Lung (tissue), 12 donors: ENCODE data around the gene CAMK1. TPM values are rescaled to one million over a fixed set of nuclear protein-coding genes. Genes with fewer than 3 reads are reported as not detected.

Source experiments
- ATAC-seq: fragments of 200-7000 bp; cut with Tn5 transposase; one replicate; pipeline ENCODE4 v1.9.1; 2020; ENCODE audit warnings: moderate number of reproducible peaks; ENCODE audit not compliant: insufficient read depth, low FRiP score
- DNase-seq, 3 donors: peaks; one replicate each; pipeline ENCODE4 v3.0.0-alpha.2; 2013 to 2017
- H3K27ac ChIP-seq, 2 donors: one replicate each; pipeline ENCODE4 v1.5.1; 2013; ENCODE audit warnings: mild to moderate bottlenecking in 2 of 2, moderate library complexity in 2 of 2, control low read depth in 1 of 2, inconsistent platforms in 1 of 2, low read depth in 1 of 2, low read length in 1 of 2
- H3K27me3 ChIP-seq, 3 donors: one replicate each; pipeline ENCODE4 v1.5.1; 2013; ENCODE audit warnings: low read length in 2 of 3; ENCODE audit not compliant: control insufficient read depth in 3 of 3, insufficient read depth in 3 of 3
- H3K36me3 ChIP-seq, 4 donors: one replicate each; pipeline ENCODE4 v1.5.1; 2013; ENCODE audit warnings: low read length in 4 of 4, mild to moderate bottlenecking in 1 of 4, moderate library complexity in 1 of 4; ENCODE audit not compliant: control insufficient read depth in 4 of 4, insufficient read depth in 4 of 4
- H3K4me1 ChIP-seq, 5 donors: one replicate each; pipeline ENCODE4 v1.5.1; 2013; ENCODE audit warnings: low read length in 5 of 5, mild to moderate bottlenecking in 2 of 5, moderate library complexity in 1 of 5; ENCODE audit not compliant: control insufficient read depth in 5 of 5, insufficient read depth in 5 of 5
- H3K4me3 ChIP-seq: one replicate; pipeline ENCODE4 v1.5.1; 2013; ENCODE audit warnings: mild to moderate bottlenecking, control low read depth, moderate library complexity
- H3K9ac ChIP-seq, 2 donors: one replicate each; pipeline ENCODE4 v1.5.1; 2013; ENCODE audit warnings: low read length in 2 of 2, control low read depth in 1 of 2; ENCODE audit not compliant: insufficient read depth in 1 of 2
- H3K9me3 ChIP-seq, 4 donors: one replicate each; pipeline ENCODE4 v1.5.1; 2013; ENCODE audit warnings: low read length in 3 of 4, mild to moderate bottlenecking in 1 of 4, moderate library complexity in 1 of 4; ENCODE audit not compliant: control insufficient read depth in 4 of 4, insufficient read depth in 3 of 4
- WGBS, 2 donors: extraction: QIAGEN DNeasy Blood & Tissue Kit; methylation state at CpG; one replicate each; pipeline ENCODE4 v1.1.7; 2013; 5-methylcytosine and 5-hydroxymethylcytosine counted together
- polyA plus RNA-seq, 2 donors: library from polyadenylated mRNA; stranded (reverse); fragments of 200-250 nt; gene quantifications; one replicate each; pipeline ENCODE4 v1.2.1, GENCODE V29; 2013
- total RNA-seq, 2 donors: library from RNA; depleted of rRNA in 1 of 2; stranded (reverse); fragments of >200 nt in 1 of 2; gene quantifications; one replicate each; pipeline ENCODE4 v1.2.1, GENCODE V29; 2014 to 2021
- TF ChIP-seq, protein P1 (sequence below): IDR thresholded peaks from 2 replicates; pipeline ENCODE4 v1.5.1; 2012; ENCODE audit warnings: mild to moderate bottlenecking; ENCODE audit errors: control extremely low read depth, extremely low read depth
- donor health status: control.
- donor health status: control.
- donor health status: Bipolar disorder and iron deficiency.
- donor health status: healthy.
- donor health status: DM: yes; HTN: yes; CAD: no.

Gene CAMK1
- total and polyA plus RNA-seq, 4 donors, result 21.7 to 43.9 (median 32.8) TPM

DNA sequence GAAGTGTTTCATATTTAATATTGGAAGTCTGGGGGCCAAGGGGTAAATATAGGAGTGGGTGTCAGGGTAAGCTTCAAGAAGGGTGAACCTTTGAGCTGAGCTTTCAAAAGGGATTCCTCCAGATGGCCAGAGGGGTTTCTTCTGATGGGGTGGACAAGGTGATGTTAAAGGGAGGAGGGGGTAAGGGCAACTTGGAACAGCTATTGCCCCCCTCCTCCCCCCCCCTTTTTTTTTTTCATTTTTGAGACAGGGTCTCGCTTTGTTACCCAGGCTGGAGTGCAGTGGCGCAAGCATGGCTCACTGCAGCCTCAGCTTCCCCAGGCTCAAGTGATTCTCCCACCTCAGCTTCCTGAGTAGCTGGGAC, 38.2 kb upstream of the CAMK1 start:
- H3K27me3 ChIP-seq, result no peaks in the 10 kb centered on the region
- peaks cover 0 to 16% (median 5%) of the 10 kb centered on the region in 5 donors for H3K4me1 ChIP-seq
- no peak for ATAC-seq
- H3K36me3 ChIP-seq, result peaks cover 19 to 38% (median 22%) of the 10 kb centered on the region in 4 donors
- H3K9me3 ChIP-seq, result no peaks in the 10 kb centered on the region
- no peak overlapping the region for H3K4me3 ChIP-seq
- no peak overlapping the region for H3K9ac ChIP-seq
- DNase-seq, result no peak
- H3K27ac ChIP-seq, result no peak overlapping the region
- 61 to 92% methylated on average over 2 of the region's 2 CpGs for WGBS, 2 donors
- TF ChIP-seq, protein P1, sequence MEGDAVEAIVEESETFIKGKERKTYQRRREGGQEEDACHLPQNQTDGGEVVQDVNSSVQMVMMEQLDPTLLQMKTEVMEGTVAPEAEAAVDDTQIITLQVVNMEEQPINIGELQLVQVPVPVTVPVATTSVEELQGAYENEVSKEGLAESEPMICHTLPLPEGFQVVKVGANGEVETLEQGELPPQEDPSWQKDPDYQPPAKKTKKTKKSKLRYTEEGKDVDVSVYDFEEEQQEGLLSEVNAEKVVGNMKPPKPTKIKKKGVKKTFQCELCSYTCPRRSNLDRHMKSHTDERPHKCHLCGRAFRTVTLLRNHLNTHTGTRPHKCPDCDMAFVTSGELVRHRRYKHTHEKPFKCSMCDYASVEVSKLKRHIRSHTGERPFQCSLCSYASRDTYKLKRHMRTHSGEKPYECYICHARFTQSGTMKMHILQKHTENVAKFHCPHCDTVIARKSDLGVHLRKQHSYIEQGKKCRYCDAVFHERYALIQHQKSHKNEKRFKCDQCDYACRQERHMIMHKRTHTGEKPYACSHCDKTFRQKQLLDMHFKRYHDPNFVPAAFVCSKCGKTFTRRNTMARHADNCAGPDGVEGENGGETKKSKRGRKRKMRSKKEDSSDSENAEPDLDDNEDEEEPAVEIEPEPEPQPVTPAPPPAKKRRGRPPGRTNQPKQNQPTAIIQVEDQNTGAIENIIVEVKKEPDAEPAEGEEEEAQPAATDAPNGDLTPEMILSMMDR, result no peak

DNA sequence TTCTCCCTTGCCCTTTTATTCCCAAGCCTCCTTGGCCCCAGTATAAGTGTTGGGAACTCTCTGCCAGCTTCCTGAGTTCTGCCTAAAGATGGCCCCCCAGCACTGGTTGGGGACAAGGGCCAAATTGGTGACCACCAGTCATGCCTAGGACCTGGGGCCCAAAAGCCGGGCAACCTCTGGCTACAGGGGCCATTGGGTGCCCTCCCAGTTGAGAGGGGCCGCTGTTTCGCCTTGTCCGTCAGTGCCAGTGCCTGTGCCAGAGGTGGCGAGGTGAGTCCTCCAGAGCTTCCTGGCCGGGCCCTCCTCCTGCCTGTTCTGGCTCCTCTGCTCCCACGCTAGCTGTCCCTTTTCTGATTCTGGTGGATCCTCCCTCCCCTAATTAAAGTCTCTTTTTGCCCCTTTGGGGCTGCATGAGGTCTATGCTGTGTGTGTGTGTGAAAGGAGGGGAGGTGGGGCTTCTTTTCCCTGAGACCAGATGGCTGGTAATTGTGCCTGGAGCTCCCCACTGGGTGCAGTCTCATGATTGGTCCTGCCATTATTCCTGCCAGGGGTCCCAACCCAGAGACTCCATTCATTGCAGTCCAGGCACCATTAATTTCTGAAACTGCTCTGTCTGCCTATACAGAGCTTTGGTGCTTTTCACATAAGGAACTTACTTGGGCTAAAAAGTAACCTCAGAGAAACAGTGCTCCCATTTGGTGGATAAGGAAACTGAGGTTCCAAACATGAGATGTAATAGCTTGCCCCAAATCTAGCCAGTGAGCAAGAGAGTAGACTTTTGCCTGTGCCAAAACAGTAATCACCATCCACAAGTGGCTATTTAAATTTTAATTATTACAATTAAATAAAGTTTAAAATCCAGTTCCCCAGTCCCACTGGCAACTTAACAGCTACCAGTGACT, 37.2 kb upstream of the CAMK1 start:
- ATAC-seq (no peak), DNase-seq (no peak)
- WGBS, 2 donors, result 96% methylated on average over 7 of the region's 7 CpGs
- no peak overlapping the region for H3K4me3 ChIP-seq
- H3K36me3 ChIP-seq, result peaks cover 17 to 39% (median 22%) of the 10 kb centered on the region in 4 donors
- H3K27ac ChIP-seq, result no peak overlapping the region
- H3K4me1 ChIP-seq, result peaks cover 0 to 16% (median 5%) of the 10 kb centered on the region in 5 donors
- H3K27me3 ChIP-seq, result no peaks in the 10 kb centered on the region
- H3K9me3 ChIP-seq, result no peaks in the 10 kb centered on the region
- TF ChIP-seq, protein P1, result no peak
- H3K9ac ChIP-seq, result no peak overlapping the region

DNA sequence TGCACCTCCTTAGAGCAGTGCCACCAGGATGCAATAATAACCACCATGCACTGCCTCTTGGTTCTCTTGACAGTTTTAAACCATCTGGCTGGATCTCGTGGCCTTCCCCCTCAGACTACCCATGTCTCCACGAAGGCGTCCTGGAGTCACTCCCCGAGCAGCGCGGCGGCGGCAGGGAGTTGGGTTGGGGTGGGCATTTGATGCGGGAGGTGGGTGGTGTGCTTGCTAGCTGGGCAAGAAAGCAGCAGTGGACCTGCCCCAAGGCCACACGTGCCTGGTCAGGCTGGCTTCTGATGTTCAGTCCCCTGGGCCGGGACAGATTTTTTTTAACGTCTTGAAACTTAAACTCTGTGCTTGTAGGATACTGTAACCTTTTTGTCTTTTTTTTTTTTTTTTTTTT, 36.4 kb upstream of the CAMK1 start:
- ATAC-seq, result no peak
- H3K4me1 ChIP-seq, result peaks cover 0 to 15% (median 5%) of the 10 kb centered on the region in 5 donors
- TF ChIP-seq, protein P1, result no peak
- H3K4me3 ChIP-seq, result no peak overlapping the region
- no peaks in the 10 kb centered on the region for H3K9me3 ChIP-seq
- 95% methylated on average over 12 of the region's 12 CpGs for WGBS, 2 donors
- no peak for DNase-seq
- no peaks in the 10 kb centered on the region for H3K27me3 ChIP-seq
- H3K9ac ChIP-seq, result no peak overlapping the region
- H3K27ac ChIP-seq, result no peak overlapping the region
- peaks cover 14 to 46% (median 25%) of the 10 kb centered on the region in 4 donors for H3K36me3 ChIP-seq
